Vagina (tissue), 2 donors: ENCODE measurements around the gene TTC28.

ENCODE experiments used
- POLR2A ChIP-seq, 2 donors: fragments of 450-650 bp; IDR thresholded peaks; one replicate each; pipeline ENCODE4 v1.6.1; 2017; ENCODE audit warnings: antibody characterized with exemption in 2 of 2, mild to moderate bottlenecking in 2 of 2, moderate library complexity in 2 of 2
- POLR2AphosphoS5 ChIP-seq, 2 donors: sonication (generic); formaldehyde crosslinking; IDR thresholded peaks; one replicate each; pipeline ENCODE4 v1.9.0; 2017; ENCODE audit warnings: antibody characterized with exemption in 2 of 2, mild to moderate bottlenecking in 2 of 2, low read depth in 1 of 2; ENCODE audit not compliant: insufficient read depth in 1 of 2
- TF ChIP-seq, protein P1 (sequence below), 3 experiments: fragments of 450-650 bp in 2 of 3; fragments of 200-600 bp in 1 of 3; sonication (generic) in 1 of 3; IDR thresholded peaks; one replicate each; pipeline ENCODE4 v1.5.1; 2017 to 2019; ENCODE audit warnings: antibody characterized with exemption in 3 of 3, mild to moderate bottlenecking in 2 of 3, moderate library complexity in 2 of 3

DNA sequence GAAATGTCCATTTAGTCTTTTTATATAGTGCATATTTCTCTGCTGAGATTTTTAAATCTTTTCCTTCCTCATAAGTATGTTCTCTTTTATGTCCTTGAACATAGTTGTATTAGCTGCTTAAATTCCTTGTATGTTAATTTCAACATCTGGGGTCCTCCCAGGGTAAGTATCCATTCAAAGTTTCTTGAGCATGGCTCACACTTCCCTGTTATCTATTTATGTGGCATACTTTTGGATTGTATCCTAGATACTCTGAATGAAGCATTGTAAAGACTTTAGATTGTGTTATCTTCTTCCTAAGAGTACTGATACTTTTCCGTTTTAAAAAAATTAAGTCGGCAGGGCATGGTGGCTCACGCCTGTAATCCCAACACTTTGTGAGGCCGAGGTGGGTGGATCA, 732.2 kb downstream of the TTC28 start:
- no peak for TF ChIP-seq POLR2A (IDR thresholded peaks at IDR 0.05)
- TF ChIP-seq, protein P1, sequence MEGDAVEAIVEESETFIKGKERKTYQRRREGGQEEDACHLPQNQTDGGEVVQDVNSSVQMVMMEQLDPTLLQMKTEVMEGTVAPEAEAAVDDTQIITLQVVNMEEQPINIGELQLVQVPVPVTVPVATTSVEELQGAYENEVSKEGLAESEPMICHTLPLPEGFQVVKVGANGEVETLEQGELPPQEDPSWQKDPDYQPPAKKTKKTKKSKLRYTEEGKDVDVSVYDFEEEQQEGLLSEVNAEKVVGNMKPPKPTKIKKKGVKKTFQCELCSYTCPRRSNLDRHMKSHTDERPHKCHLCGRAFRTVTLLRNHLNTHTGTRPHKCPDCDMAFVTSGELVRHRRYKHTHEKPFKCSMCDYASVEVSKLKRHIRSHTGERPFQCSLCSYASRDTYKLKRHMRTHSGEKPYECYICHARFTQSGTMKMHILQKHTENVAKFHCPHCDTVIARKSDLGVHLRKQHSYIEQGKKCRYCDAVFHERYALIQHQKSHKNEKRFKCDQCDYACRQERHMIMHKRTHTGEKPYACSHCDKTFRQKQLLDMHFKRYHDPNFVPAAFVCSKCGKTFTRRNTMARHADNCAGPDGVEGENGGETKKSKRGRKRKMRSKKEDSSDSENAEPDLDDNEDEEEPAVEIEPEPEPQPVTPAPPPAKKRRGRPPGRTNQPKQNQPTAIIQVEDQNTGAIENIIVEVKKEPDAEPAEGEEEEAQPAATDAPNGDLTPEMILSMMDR (IDR thresholded peaks at IDR 0.05) = no peak
- no peak for TF ChIP-seq POLR2AphosphoS5 (IDR thresholded peaks at IDR 0.05; ENCODE audit: insufficient read depth in 1 of 2, low read depth in 1 of 2)
